Prostate gland (tissue), 2 donors: Measurements from ENCODE around the gene TNRC18. TPM values are rescaled to one million over a fixed set of nuclear protein-coding genes. Genes with fewer than 3 reads are reported as not detected.

Experiments
- DNase-seq: peaks from one replicate; pipeline ENCODE4 v3.0.0-alpha.2; 2019; ENCODE audit warnings: low spot score
- H3K27ac ChIP-seq, 2 donors: fragments of 200-600 bp; sonication (generic); 2 replicates each; pipeline ENCODE4 v1.5.1; 2017 to 2019
- H3K27me3 ChIP-seq: fragments of 200-600 bp; sonication (generic); replicated peaks from 2 replicates; pipeline ENCODE4 v1.5.1; 2019; ENCODE audit not compliant: insufficient read depth
- H3K36me3 ChIP-seq, 2 donors: fragments of 200-600 bp; sonication (generic); 1 replicate in 1 of 2; 2 replicates in 1 of 2; pipeline versions ENCODE4 v1.5.1 to v1.8.1; 2017 to 2019
- H3K4me1 ChIP-seq: fragments of 200-600 bp; sonication (generic); replicated peaks from 2 replicates; pipeline ENCODE4 v1.5.1; 2019
- H3K4me3 ChIP-seq, 2 donors: fragments of 200-600 bp; sonication (generic); 2 replicates each; pipeline ENCODE4 v1.5.1; 2017 to 2019
- H3K9me3 ChIP-seq: fragments of 200-600 bp; sonication (generic); 2 replicates; pipeline ENCODE4 v1.5.1; 2017
- POLR2A ChIP-seq: fragments of 450-650 bp; IDR thresholded peaks from one replicate; pipeline ENCODE4 v1.6.1; 2016; ENCODE audit warnings: antibody characterized with exemption, mild to moderate bottlenecking
- POLR2AphosphoS5 ChIP-seq: sonication (generic); formaldehyde crosslinking; IDR thresholded peaks from one replicate; pipeline ENCODE4 v1.6.1; 2017; ENCODE audit warnings: antibody characterized with exemption
- WGBS: methylation state at CpG from one replicate; pipeline ENCODE4 v1.1.5; 2018; 5-methylcytosine and 5-hydroxymethylcytosine counted together
- intact Hi-C: fragments of 100-400 bp; cut with DNase I; formaldehyde crosslinking; loops from one replicate; pipeline ENCODE4 v1.14.2; 2022
- total RNA-seq, 2 donors: library from RNA; depleted of rRNA; stranded (reverse); fragments of >200 nt; gene quantifications; one replicate each; pipeline ENCODE4 v1.1.0, GENCODE V29; 2016
- TF ChIP-seq, protein P1 (sequence below), 4 experiments: fragments of 200-600 bp in 2 of 4; fragments of 450-650 bp in 2 of 4; sonication (generic) in 2 of 4; IDR thresholded peaks; 1 replicate in 3 of 4; 2 replicates in 1 of 4; pipeline ENCODE4 v1.5.1; 2016 to 2019; ENCODE audit warnings: antibody characterized with exemption in 4 of 4, mild to moderate bottlenecking in 2 of 4, moderate library complexity in 2 of 4

Gene TNRC18
- total RNA-seq, 2 donors from 2014 or later = 138 to 290 TPM

DNA sequence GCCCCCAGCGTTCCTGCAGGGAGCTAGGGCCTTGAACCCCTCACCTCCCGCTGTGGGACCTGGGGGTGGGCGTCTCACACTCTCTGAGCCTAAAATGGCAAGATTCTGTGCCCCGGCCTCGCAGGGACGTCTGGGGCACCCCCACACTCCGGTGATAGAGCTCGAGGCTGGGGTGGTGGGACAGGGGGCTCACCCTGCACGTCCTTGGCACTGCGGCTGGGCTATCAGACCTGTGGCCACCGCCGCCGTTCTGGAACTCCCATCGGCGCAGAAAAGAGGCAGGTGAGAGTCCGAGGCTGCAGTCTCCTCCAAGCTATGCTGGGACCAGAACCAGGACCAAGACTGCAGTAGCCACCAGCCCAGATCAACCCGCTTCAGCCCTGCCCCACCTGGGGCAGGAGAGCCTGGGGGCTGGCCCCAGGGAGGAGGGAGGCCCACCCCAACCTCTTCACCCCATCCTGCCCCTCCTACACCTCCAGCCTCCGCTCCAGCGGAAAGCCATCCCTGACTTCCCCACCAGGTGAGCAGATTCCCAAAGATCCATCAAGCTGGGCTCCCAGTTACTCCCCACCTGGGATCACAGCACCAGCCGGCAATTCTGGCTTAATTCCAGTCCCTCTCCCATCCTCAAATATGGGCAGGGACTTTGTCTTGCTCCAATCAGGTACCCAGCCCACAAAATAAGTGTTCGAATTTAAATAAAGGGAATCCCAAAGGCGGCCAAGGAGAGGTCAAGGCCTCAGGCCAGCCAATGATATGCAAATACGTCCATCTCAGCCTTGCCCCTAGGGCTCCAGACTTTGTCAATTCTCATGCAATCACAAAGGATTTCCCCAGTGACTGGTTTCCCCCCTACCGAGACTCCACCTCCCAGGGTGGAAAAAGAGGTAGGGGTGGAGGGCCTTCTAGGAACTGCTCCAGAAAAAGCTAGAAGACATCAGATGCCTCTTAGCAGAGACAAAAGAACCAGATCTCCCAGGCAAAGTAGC, 16.4 kb downstream of the TNRC18 start:
- H3K4me3 ChIP-seq = no peak overlapping the region
- no peak for DNase-seq
- H3K9me3 ChIP-seq = no peaks in the 10 kb centered on the region
- H3K4me1 ChIP-seq = peaks cover 6% of the 10 kb centered on the region
- intact Hi-C loops = no loop called here
- no peaks in the 10 kb centered on the region for H3K27me3 ChIP-seq
- 71% methylated on average over 24 of the region's 24 CpGs for WGBS
- TF ChIP-seq POLR2A = no peak
- TF ChIP-seq, protein P1, sequence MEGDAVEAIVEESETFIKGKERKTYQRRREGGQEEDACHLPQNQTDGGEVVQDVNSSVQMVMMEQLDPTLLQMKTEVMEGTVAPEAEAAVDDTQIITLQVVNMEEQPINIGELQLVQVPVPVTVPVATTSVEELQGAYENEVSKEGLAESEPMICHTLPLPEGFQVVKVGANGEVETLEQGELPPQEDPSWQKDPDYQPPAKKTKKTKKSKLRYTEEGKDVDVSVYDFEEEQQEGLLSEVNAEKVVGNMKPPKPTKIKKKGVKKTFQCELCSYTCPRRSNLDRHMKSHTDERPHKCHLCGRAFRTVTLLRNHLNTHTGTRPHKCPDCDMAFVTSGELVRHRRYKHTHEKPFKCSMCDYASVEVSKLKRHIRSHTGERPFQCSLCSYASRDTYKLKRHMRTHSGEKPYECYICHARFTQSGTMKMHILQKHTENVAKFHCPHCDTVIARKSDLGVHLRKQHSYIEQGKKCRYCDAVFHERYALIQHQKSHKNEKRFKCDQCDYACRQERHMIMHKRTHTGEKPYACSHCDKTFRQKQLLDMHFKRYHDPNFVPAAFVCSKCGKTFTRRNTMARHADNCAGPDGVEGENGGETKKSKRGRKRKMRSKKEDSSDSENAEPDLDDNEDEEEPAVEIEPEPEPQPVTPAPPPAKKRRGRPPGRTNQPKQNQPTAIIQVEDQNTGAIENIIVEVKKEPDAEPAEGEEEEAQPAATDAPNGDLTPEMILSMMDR (IDR thresholded peaks at IDR 0.05) = no peak
- no peak for TF ChIP-seq POLR2AphosphoS5
- no peaks in the 10 kb centered on the region for H3K36me3 ChIP-seq
- H3K27ac ChIP-seq = no peak overlapping the region

DNA sequence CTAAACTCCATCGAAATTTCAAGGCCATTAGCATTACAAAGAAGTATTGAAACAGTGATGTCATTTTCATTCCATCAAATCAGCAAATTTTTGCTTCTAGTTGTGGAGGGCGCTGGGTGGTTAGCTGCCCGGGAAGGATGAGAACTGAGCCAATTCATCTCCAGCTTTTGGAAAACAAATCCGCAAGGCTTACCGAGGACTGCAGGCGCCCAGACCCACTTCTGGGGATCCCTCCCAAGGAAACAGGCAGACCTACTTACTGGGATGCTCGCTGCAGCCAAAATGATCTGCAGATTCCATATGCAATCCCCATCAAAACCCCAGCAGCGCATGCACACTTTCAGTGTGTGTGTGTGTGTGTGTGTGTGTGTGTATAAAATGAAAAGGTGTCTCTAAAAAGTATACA, 19.2 kb downstream of the TNRC18 start:
- Histone ChIP-seq H3K27ac (no peak overlapping the region), H3K9me3 (no peaks in the 10 kb centered on the region), H3K27me3 (no peaks in the 10 kb centered on the region), H3K4me3 (no peak overlapping the region), H3K36me3 (no peaks in the 10 kb centered on the region), H3K4me1 (peaks cover 6% of the 10 kb centered on the region)
- intact Hi-C loops = no loop called here
- 65% methylated on average over 8 of the region's 8 CpGs for WGBS
- no peak for DNase-seq
- TF ChIP-seq, protein P1 (IDR thresholded peaks at IDR 0.05) = no peak
- TF ChIP-seq POLR2AphosphoS5 (no peak), POLR2A (no peak)

DNA sequence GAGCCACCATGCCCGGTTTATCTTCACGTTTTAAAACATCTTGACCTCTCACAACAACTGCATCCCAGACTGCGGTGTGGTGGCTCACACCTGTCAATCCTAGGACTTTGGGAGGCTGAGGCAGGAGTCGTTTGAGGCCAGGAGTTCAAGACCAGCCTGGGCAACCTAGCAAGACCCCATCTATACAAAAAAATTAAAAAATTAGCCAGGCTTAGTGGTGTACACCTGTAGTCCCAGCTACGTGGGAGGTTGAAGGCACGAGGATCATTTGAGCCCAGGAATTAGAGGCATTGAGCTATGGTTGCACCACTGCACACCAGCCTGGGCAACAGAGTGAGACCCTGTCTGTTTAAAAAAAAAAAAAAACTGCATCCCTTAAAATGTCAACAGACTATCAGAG, 20.2 kb downstream of the TNRC18 start:
- intact Hi-C loops = no loop called here
- WGBS = 88% methylated on average over 6 of the region's 6 CpGs
- H3K4me1 ChIP-seq = no peaks in the 10 kb centered on the region
- H3K27ac ChIP-seq = no peak overlapping the region
- no peaks in the 10 kb centered on the region for H3K36me3 ChIP-seq
- no peaks in the 10 kb centered on the region for H3K27me3 ChIP-seq
- no peak overlapping the region for H3K4me3 ChIP-seq
- no peak for DNase-seq
- H3K9me3 ChIP-seq = no peaks in the 10 kb centered on the region
- TF ChIP-seq POLR2A (no peak), POLR2AphosphoS5 (no peak)
- TF ChIP-seq, protein P1 (IDR thresholded peaks at IDR 0.05) = no peak

DNA sequence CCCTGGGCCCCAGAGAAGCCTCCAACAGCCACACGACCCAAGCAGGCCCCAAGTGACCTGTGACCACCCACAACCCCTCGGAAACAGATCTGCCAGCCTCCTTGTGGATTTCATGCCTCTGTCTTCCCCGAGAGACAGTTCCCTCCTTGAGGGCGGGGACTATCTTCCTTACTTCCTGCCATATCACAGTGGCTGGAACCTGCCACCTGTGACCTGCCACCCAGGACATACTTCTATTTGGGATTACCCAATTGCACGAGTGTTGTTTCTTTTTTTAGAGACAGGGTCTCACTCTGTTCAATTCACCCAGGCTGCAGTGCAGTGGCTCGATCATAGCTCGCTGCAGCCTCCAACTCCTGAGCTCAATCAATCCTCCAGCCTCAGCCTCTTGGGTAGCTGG, 25.9 kb downstream of the TNRC18 start:
- DNase-seq = peak; percentile 15
- Histone ChIP-seq H3K4me3 (no peak overlapping the region), H3K27me3 (no peaks in the 10 kb centered on the region), H3K4me1 (peaks cover 7% of the 10 kb centered on the region), H3K36me3 (peaks cover 0 to 10% of the 10 kb centered on the region in 2 donors), H3K9me3 (no peaks in the 10 kb centered on the region), H3K27ac (peak overlapping the region; percentile 88 to 90)
- WGBS = 61% methylated on average over 7 of the region's 7 CpGs
- TF ChIP-seq POLR2AphosphoS5 (no peak), POLR2A (no peak)
- TF ChIP-seq, protein P1 (IDR thresholded peaks at IDR 0.05) = no peak
- intact Hi-C loops = no loop called here
